DMS79 (cell line): ENCODE results near the gene CDK14.

ENCODE experiments used
- DNase-seq: peaks from one replicate; lab custom pipeline; 2025; lab: John Stamatoyannopoulos, UW

CDK14 gene

GRCh38 chr7:90951986-90952954 lies 356.1 kb downstream of the CDK14 start:
- no peak for DNase-seq

- DNase-seq = no peak
Observed at GRCh38 chr7:90955641-90956207, 359.6 kb downstream of the CDK14 start.

GRCh38 chr7:90957883-90958282 lies 361.8 kb downstream of the CDK14 start:
- DNase-seq = no peak

GRCh38 chr7:90958647-90959046 lies 362.5 kb downstream of the CDK14 start:
- DNase-seq = peak; percentile 18

- no peak for DNase-seq
Observed at GRCh38 chr7:90961037-90961725, 365.1 kb downstream of the CDK14 start.

GRCh38 chr7:90965211-90965610 lies 369.1 kb downstream of the CDK14 start:
- no peak for DNase-seq

GRCh38 chr7:90966346-90966745 lies 370.2 kb downstream of the CDK14 start:
- no peak for DNase-seq

- no peak for DNase-seq
Observed at GRCh38 chr7:90968871-90969270, 372.8 kb downstream of the CDK14 start.

- DNase-seq = no peak
Observed at GRCh38 chr7:90972906-90973550, 376.9 kb downstream of the CDK14 start.

GRCh38 chr7:90977056-90977455 lies 380.9 kb downstream of the CDK14 start:
- no peak for DNase-seq

- DNase-seq = no peak
Observed at GRCh38 chr7:90980545-90980944, 384.4 kb downstream of the CDK14 start.

GRCh38 chr7:90982228-90982627 lies 386.1 kb downstream of the CDK14 start:
- DNase-seq = no peak

GRCh38 chr7:90984692-90985091 lies 388.6 kb downstream of the CDK14 start:
- DNase-seq = no peak

GRCh38 chr7:90988516-90988915 lies 392.4 kb downstream of the CDK14 start:
- no peak for DNase-seq

- no peak for DNase-seq
Observed at GRCh38 chr7:90988996-90989765, 393.1 kb downstream of the CDK14 start.

- no peak for DNase-seq
Observed at GRCh38 chr7:90994121-90994520, 398.0 kb downstream of the CDK14 start.

- DNase-seq = no peak
Observed at GRCh38 chr7:90994601-90995000, 398.5 kb downstream of the CDK14 start.

- no peak for DNase-seq
Observed at GRCh38 chr7:90995996-90996395, 399.9 kb downstream of the CDK14 start.

- DNase-seq = no peak
Observed at GRCh38 chr7:90999989-91000979, 404.2 kb downstream of the CDK14 start.

- DNase-seq = no peak
Observed at GRCh38 chr7:91005024-91005423, 408.9 kb downstream of the CDK14 start.
